Measurements from ENCODE around the gene TMPRSS3.
"Not testable (repeated sequence)": the region's sequence is repeated elsewhere in the genome, so short reads cannot be mapped to it uniquely, and the experiment has no call there.

TMPRSS3 gene

DNA sequence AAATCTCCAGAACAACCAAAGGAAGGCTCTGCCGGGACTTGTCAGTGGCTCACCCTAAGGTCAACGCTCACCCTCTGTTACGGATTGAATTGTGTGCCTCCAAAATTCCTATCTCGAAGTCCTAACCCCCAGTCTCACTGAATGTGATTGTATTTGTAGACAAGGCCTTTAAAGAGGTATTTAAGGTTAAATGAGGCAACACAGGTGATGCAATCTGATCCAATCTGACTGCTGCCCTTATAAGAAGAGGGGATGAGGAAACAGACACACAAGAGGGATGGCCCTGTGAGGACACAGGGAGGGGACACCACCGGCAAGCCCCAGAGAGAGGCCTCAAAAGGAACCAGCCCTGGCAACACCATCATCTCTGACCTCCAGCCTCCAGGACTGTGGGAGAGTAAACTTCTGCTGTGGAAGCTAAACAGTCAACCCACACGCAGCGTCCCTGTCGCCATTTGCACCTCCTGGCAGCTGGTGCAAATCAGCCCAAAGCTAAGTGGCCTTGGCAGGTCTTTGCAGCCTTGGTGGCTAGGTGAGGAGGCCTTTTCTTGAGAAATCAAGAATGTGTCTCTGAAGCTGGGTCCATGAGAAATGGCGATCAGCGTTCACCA is 32.1 kb upstream of the TMPRSS3 start:
- no peak for DNase-seq (ENCODE audit: low spot score)

DNA sequence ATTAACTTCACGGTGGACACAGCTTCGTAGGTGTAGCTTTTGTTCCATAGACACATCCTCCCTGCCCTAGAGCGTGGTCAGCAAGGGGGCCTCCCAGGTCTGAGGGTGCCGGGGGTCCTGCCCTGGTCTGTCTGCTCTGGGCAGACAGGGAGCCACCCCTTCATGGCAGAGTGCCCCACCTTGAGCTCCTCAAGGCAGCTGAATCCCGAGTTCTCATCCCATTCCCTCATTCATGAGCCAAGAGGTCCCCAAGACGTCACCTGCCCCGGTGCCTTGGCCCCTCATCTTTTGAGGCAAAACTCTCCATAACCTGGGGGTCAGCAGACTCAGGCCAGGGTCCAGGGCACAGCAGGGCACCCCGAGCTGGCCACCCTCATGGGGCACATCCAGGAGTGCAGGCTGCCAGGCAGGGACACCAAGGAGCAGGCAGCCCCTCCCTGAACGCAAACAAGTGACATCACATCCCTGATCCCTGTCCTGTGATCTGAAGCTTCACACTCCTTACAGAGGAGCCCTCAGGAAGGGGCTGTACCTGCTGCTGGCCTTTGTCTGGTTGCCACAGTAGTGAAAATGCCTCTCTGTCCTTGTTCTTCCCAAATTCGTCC is 31.1 kb upstream of the TMPRSS3 start:
- DNase-seq (ENCODE audit: low spot score), result no peak

- no peak for DNase-seq (ENCODE audit: low spot score)
Measured at GRCh38 chr21:42426424-42426823, 30.6 kb upstream of the TMPRSS3 start.

DNA sequence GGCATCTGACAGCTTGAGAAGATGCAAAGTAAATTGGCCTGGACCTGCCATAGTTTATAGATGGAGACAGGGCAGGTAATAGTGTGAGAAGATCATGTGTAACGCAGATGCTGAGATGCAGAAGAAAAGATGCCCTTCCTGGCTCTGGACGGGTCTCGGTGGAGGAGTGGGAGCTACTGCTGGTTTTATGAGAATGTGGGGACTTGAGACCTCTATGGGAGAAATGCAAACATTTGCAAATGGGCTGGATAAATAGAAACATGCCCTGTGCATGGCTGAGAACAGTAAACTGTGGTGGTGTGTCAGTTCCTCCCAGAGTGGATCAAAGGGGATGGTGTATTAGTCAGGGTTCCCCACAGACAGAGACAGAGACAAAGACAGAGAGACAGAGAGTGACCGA is 29.7 kb upstream of the TMPRSS3 start:
- no peak for DNase-seq (ENCODE audit: low spot score)

DNA sequence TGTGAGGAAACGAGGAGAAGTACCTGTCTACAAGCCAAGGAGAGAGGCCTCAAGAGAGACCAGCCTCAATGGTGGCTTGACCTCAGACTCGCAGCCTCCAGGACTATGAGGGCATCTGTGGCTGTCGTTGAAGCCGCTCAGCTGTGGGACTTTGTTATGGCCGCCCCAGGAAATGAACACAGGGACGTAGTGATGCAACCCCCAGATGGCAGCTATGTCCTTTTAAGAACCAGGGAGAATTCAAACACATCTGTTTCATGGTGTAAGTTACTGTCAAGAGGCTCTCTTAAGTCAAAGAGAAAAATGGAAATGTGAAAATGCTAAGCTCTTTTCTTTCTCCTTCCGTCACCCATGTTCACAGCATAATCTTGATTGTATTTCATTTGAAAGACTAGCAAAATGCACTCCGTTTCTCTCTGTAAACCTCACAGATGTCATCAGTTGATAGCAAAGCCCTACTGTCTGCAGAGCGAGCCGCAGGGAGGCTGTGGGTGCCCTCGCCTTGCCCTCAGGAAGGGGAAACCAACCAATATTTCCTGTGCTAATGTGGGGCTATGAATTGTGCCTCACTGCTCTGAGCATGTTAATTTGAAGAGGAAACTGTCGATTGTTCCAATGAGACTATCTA is 29.2 kb upstream of the TMPRSS3 start:
- no peak for DNase-seq (ENCODE audit: low spot score)

GRCh38 chr21:42423685-42424084 is 27.8 kb upstream of the TMPRSS3 start:
- no peak for DNase-seq (ENCODE audit: low spot score)

- DNase-seq (ENCODE audit: low spot score), result no peak
Measured at GRCh38 chr21:42423197-42423675, 27.4 kb upstream of the TMPRSS3 start.

GRCh38 chr21:42421018-42421793 is 25.4 kb upstream of the TMPRSS3 start:
- DNase-seq (ENCODE audit: low spot score), result no peak

- no peak for DNase-seq (ENCODE audit: low spot score)
Measured at GRCh38 chr21:42419845-42420244, 24.0 kb upstream of the TMPRSS3 start.

DNA sequence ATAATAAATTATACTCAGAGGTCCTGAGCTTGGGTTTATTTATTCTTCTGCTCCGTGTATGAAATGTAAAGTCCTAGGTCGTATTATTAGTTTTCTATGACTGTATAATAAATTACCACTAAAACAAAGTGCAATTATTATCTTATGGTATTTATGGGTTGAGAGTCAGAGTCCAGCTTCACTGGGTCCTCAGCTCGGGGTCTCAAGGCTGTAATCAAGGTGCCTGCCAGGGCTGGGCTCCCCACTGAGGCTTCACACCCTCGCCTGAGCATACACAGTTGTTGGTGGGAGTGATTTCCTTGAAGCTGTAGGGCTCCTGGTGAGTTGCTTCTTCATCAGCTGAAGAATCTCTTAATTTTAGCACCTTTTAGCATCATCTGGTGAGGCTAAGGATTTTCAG is 23.0 kb upstream of the TMPRSS3 start:
- no peak for DNase-seq (ENCODE audit: low spot score)

DNA sequence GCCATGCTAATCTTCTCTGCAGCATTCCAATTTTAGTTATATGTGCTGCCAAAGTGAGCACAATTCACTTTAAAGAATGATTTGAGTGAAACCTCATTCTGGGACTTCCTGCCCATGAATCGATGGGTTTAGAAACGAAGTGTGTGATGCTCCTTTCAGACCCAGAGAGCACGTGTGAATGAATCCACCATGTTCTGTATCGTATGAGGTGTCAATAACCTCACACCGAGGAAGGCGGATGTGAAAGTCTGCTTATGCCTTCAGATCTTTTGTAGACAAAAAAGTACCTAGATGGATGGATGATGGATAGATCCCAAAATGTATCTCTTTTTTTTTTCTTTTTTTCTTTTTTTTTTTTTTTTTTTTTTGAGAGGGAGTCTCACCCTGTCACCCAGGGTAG is 21.7 kb upstream of the TMPRSS3 start:
- DNase-seq (ENCODE audit: low spot score), result no peak

GRCh38 chr21:42414928-42415769 is 19.3 kb upstream of the TMPRSS3 start:
- no peak for DNase-seq (ENCODE audit: low spot score)

DNA sequence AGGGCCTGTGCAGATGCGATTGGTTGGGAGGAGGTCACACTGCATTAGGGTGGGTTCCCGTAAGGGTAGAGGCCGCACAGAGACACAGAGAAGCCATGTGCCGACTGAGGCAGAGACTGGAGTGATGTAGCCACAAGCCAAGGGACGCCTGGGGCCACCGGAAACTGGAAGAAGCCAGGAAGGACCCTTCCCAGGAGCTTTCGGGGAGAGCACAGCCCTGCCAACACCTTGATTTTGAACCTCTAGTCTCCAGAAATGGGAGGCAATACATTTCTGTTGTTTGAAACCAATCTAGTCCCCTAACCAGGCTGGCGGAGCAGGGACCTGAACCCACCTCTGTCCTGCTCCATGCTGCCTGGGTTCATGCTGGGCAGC is 18.7 kb upstream of the TMPRSS3 start:
- DNase-seq (ENCODE audit: low spot score), result no peak

GRCh38 chr21:42414066-42414465 is 18.2 kb upstream of the TMPRSS3 start:
- DNase-seq (ENCODE audit: low spot score), result no peak

DNA sequence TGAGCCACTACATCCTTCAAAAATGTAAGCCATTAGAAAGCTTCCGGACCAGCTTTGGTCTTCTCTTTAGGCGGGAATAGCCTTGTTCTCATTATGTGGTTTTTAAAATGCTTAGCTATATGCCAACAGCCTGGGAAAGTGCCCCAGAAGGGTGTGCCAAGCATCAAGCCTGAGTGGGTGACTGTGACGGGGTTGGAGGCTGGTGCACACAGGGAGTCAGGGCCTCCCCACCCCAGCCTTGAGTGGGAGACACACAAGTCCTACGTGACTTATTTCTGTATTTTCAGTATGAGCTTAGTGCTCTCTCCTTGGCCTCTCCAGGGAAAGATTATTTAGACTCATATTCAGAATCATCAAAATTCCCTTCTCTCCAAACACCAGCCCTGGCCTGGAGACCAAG is 17.6 kb upstream of the TMPRSS3 start:
- no peak for DNase-seq (ENCODE audit: low spot score)

- DNase-seq (ENCODE audit: low spot score), result no peak
Measured at GRCh38 chr21:42413093-42413492, 17.2 kb upstream of the TMPRSS3 start.

DNA sequence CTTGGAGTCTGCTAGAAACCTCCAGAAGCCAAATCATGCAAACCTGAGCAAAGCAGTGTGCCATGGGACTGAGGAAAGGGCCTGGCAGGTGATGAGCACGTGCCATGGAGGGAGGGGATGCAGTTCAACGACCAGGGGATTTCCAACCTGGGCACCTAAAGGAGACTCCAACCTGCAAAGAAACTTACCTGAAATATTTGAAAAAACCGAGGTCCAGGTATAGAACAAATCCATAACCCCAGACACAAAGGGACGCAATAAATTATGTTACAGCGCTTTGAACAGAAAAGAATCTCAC is 16.7 kb upstream of the TMPRSS3 start:
- no peak for DNase-seq (ENCODE audit: low spot score)

GRCh38 chr21:42411891-42412635 is 16.2 kb upstream of the TMPRSS3 start:
- no peak for DNase-seq (ENCODE audit: low spot score)

DNA sequence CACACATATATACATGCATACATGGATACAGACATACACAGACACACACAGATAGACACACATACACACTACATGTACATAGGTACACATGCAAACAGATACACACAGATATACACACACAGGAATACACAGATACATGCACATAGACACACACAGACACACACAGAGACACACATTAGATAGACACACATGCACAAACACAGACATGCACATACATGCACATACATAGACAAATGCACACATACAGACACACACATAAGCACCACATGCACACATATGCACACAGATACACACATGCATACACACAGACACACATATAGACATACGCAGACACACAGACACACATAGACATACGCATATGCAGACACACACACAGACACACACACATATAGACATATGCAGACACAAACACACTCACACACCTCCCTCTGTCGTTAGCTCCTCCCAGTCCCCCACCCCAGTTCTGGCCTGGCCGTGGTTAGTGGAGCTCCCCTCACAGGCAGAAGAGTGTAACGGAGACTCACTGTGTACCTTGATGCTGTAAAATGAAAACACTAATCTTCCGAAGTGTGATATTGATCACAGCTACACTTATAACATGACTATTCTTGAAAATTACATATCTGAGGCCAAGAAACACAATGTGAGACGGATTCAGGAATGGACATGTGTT is 15.5 kb upstream of the TMPRSS3 start:
- no peak for DNase-seq (ENCODE audit: low spot score)

DNA sequence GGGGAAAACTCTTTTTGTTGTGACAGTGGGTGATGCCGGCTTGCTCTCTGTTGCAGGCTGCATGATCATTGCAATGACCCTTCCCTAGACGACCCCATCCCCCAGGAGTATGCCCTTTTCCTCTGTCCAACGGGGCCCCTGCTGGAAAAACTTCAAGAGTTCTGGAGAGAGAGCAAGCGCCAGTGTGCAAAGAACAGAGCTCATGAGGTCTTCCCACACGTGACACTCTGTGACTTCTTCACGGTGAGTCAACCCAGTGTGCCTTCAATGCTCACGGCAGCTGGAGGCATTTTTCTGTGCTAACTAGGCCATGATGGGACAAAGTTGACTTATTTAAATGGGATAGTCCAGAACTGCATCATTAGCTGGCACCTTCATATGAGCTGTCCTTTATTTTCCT is 13.5 kb upstream of the TMPRSS3 start:
- DNase-seq (ENCODE audit: low spot score), result no peak

DNA sequence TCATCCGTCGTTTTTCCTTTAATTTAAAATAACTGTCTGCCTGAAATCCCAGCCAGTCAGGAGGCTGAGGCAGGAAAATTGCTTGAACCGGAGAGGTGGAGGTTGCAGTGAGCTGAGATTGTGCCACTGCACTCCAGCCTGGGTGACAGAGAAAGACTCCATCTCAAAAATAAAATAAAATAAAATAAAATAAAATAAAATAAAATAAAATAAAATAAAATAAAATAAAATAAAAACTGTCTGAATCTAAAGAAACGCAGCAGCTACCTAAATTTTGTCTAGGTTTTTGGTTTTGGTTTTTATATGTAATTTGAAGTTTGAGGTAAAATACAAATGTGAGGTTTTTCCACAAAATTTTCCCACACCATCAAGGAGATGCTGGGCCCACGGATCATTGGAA is 12.9 kb upstream of the TMPRSS3 start:
- not testable (repeated sequence) for DNase-seq (ENCODE audit: low spot score)
